ENCODE results near the gene TRANK1. TPM values are rescaled to one million over a fixed set of nuclear protein-coding genes. Genes with fewer than 3 reads are reported as not detected.
A peak's percentile ranks its signal among the peaks of the same experiment; 100 is the strongest.

Gene TRANK1
- total RNA-seq, 1 experiment from 2014 or later, result 10.5 TPM

DNA sequence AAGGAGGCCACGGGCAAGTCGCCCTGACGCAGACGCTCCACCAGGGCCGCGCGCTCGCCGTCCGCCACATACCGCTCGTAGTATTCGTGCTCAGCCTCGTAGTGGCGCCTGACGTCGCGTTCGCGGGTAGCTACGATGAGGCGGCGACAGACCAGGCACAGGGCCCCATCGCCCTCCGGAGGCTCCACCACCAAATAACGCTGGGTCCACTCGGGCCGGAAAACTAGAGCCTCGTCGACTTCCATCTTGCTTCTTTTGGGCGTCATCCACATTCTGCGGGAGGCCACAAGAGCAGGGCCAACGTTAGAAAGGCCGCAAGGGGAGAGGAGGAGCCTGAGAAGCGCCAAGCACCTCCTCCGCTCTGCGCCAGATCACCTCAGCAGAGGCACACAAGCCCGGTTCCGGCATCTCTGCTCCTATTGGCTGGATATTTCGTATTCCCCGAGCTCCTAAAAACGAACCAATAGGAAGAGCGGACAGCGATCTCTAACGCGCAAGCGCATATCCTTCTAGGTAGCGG, 48.0 kb upstream of the TRANK1 start, which contains the start of gene EPM2AIP1 (continued):
- TF ChIP-seq PRDM15 (CRISPR knock-in tag; IDR thresholded peaks at IDR 0.05) (no peak), ETV6 (CRISPR knock-in tag; IDR thresholded peaks at IDR 0.05) (no peak), TP53 (CRISPR knock-in tag; IDR thresholded peaks at IDR 0.05) (no peak), RELA (CRISPR knock-in tag; IDR thresholded peaks at IDR 0.05; ENCODE audit: borderline replicate concordance) (peak; percentile 90), ZNF396 (CRISPR knock-in tag; IDR thresholded peaks at IDR 0.05; ENCODE audit: borderline replicate concordance) (no peak), KAT7 (CRISPR knock-in tag; IDR thresholded peaks at IDR 0.05; ENCODE audit: borderline replicate concordance) (peak; percentile 81; the same call in 1 of the 2 replicates), ZNF138 (CRISPR knock-in tag; conservative IDR thresholded peaks at IDR 0.05) (no peak), NFATC4 (CRISPR knock-in tag; IDR thresholded peaks at IDR 0.05) (no peak), GRHL2 (CRISPR knock-in tag; IDR thresholded peaks at IDR 0.05; ENCODE audit: insufficient replicate concordance, severe bottlenecking) (no peak), SOX15 (CRISPR knock-in tag; IDR thresholded peaks at IDR 0.05) (no peak), JAZF1 (CRISPR knock-in tag; IDR thresholded peaks at IDR 0.05) (no peak), JUN (CRISPR knock-in tag; IDR thresholded peaks at IDR 0.05) (no peak), ZNF671 (CRISPR knock-in tag; IDR thresholded peaks at IDR 0.05) (no peak), PREB (CRISPR knock-in tag; IDR thresholded peaks at IDR 0.05; ENCODE audit: borderline replicate concordance) (peak; percentile 80; the same call in 1 of the 2 replicates), ZNF121 (CRISPR knock-in tag; IDR thresholded peaks at IDR 0.05) (no peak), ZNF317 (CRISPR knock-in tag; IDR thresholded peaks at IDR 0.05; ENCODE audit: borderline replicate concordance, low read depth) (no peak), CDX4 (CRISPR knock-in tag; IDR thresholded peaks at IDR 0.05; ENCODE audit: borderline replicate concordance) (no peak), USF1 (CRISPR knock-in tag; IDR thresholded peaks at IDR 0.05) (no peak), ZBTB43 (CRISPR knock-in tag; IDR thresholded peaks at IDR 0.05) (peak; percentile 26; the same call in 1 of the 2 replicates), PRRX2 (CRISPR knock-in tag; IDR thresholded peaks at IDR 0.05) (no peak), GABPB1 (CRISPR knock-in tag; IDR thresholded peaks at IDR 0.05) (peak; percentile 51; the same call in 1 of the 2 replicates)
- TF ChIP-seq, protein P1, sequence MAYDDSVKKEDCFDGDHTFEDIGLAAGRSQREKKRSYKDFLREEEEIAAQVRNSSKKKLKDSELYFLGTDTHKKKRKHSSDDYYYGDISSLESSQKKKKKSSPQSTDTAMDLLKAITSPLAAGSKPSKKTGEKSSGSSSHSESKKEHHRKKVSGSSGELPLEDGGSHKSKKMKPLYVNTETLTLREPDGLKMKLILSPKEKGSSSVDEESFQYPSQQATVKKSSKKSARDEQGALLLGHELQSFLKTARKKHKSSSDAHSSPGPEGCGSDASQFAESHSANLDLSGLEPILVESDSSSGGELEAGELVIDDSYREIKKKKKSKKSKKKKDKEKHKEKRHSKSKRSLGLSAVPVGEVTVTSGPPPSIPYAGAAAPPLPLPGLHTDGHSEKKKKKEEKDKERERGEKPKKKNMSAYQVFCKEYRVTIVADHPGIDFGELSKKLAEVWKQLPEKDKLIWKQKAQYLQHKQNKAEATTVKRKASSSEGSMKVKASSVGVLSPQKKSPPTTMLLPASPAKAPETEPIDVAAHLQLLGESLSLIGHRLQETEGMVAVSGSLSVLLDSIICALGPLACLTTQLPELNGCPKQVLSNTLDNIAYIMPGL (CRISPR knock-in tag; IDR thresholded peaks at IDR 0.05), result peak; percentile 33; the same call in 1 of the 2 replicates
- TF ChIP-seq, protein P2, sequence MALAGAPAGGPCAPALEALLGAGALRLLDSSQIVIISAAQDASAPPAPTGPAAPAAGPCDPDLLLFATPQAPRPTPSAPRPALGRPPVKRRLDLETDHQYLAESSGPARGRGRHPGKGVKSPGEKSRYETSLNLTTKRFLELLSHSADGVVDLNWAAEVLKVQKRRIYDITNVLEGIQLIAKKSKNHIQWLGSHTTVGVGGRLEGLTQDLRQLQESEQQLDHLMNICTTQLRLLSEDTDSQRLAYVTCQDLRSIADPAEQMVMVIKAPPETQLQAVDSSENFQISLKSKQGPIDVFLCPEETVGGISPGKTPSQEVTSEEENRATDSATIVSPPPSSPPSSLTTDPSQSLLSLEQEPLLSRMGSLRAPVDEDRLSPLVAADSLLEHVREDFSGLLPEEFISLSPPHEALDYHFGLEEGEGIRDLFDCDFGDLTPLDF (CRISPR knock-in tag; IDR thresholded peaks at IDR 0.05), result no peak
- TF ChIP-seq, protein P3, sequence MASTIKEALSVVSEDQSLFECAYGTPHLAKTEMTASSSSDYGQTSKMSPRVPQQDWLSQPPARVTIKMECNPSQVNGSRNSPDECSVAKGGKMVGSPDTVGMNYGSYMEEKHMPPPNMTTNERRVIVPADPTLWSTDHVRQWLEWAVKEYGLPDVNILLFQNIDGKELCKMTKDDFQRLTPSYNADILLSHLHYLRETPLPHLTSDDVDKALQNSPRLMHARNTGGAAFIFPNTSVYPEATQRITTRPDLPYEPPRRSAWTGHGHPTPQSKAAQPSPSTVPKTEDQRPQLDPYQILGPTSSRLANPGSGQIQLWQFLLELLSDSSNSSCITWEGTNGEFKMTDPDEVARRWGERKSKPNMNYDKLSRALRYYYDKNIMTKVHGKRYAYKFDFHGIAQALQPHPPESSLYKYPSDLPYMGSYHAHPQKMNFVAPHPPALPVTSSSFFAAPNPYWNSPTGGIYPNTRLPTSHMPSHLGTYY (CRISPR knock-in tag; IDR thresholded peaks at IDR 0.05), result no peak
- TF ChIP-seq, protein P4, sequence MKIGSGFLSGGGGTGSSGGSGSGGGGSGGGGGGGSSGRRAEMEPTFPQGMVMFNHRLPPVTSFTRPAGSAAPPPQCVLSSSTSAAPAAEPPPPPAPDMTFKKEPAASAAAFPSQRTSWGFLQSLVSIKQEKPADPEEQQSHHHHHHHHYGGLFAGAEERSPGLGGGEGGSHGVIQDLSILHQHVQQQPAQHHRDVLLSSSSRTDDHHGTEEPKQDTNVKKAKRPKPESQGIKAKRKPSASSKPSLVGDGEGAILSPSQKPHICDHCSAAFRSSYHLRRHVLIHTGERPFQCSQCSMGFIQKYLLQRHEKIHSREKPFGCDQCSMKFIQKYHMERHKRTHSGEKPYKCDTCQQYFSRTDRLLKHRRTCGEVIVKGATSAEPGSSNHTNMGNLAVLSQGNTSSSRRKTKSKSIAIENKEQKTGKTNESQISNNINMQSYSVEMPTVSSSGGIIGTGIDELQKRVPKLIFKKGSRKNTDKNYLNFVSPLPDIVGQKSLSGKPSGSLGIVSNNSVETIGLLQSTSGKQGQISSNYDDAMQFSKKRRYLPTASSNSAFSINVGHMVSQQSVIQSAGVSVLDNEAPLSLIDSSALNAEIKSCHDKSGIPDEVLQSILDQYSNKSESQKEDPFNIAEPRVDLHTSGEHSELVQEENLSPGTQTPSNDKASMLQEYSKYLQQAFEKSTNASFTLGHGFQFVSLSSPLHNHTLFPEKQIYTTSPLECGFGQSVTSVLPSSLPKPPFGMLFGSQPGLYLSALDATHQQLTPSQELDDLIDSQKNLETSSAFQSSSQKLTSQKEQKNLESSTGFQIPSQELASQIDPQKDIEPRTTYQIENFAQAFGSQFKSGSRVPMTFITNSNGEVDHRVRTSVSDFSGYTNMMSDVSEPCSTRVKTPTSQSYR (CRISPR knock-in tag; IDR thresholded peaks at IDR 0.05), result no peak

All from WTC11 (cell line).